ENCODE measurements around the gene SEZ6.

Gene SEZ6

GRCh38 chr17:28928061-28928460 lies 77.8 kb downstream of the SEZ6 start:
- DNase-seq: peak; percentile 23

GRCh38 chr17:28926786-28927185 lies 79.0 kb downstream of the SEZ6 start:
- no peak for DNase-seq

GRCh38 chr17:28926366-28926765 lies 79.5 kb downstream of the SEZ6 start:
- DNase-seq: no peak

GRCh38 chr17:28925912-28926365 lies 79.9 kb downstream of the SEZ6 start:
- peak; percentile 55 for DNase-seq

GRCh38 chr17:28920201-28920600 lies 85.6 kb downstream of the SEZ6 start:
- no peak for DNase-seq

- DNase-seq: no peak
Observed at GRCh38 chr17:28918295-28918694, 87.5 kb downstream of the SEZ6 start.

GRCh38 chr17:28917465-28917864 lies 88.4 kb downstream of the SEZ6 start:
- no peak for DNase-seq

GRCh38 chr17:28917029-28917428 lies 88.8 kb downstream of the SEZ6 start:
- no peak for DNase-seq

GRCh38 chr17:28916302-28916934 lies 89.4 kb downstream of the SEZ6 start:
- DNase-seq: peak; percentile 42

GRCh38 chr17:28912938-28913333 lies 92.9 kb downstream of the SEZ6 start:
- DNase-seq: no peak

- no peak for DNase-seq
Observed at GRCh38 chr17:28912281-28912937, 93.4 kb downstream of the SEZ6 start.

GRCh38 chr17:28911411-28912045 lies 94.3 kb downstream of the SEZ6 start:
- DNase-seq: no peak

- DNase-seq: no peak
Observed at GRCh38 chr17:28910534-28910933, 95.3 kb downstream of the SEZ6 start.

- DNase-seq: peak; percentile 45
Observed at GRCh38 chr17:28908640-28909167, 97.1 kb downstream of the SEZ6 start.

GRCh38 chr17:28907709-28908475 lies 97.9 kb downstream of the SEZ6 start:
- DNase-seq: no peak

GRCh38 chr17:28906706-28907438 lies 99.0 kb downstream of the SEZ6 start:
- no peak for DNase-seq

- no peak for DNase-seq
Observed at GRCh38 chr17:28906276-28906675, 99.6 kb downstream of the SEZ6 start.
